NCI-H1930 (cell line): ENCODE data around the gene POFUT2.

Experiments
- DNase-seq, 2 experiments: peaks; one replicate each; lab custom pipeline; 2025; lab: John Stamatoyannopoulos, UW

The POFUT2 gene

DNA sequence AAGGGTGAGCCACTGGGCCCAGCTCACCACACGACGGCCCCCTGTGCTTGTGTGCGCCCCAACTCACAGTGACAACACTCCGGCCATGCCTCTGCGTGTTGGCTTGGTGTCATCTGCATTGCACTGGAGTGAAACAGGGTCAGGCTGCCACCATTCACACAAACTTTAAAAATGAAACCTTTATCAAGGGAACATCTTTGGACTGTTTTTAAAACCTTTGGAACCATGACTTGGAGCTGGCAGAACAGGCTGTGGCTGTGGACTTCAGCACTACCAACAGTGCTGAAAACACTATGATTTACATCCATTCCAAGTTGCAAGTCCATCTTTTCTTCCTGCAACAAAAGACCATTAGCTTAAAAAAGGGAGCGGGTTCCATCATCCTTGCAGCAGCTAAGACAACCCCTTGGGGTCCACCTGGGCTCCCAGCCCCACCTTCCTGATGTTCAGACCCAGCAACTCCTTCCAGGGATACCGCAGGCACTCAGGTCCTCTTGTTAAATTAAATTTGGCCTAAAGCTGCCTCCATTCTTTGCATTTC, 25.6 kb downstream of the POFUT2 start:
- DNase-seq: no peak

DNA sequence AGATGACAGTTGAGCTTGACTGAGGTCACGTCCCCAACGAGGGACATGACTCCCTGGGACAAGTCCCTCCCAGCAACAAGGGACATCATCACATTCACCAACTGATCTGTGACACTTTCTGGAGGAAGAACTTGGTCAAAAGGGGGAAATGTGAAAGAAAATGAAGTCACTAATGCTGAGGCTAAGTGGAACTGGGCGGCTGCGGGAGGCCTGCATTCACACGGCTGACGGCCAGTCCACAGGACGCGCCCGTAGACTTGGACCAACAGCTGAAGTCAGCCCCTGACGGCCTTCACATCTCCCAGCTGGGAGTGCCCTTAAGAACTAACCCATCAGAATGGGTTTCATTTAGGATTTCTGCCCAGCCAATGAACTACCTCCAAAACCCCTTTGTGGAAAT, 26.6 kb downstream of the POFUT2 start:
- DNase-seq: no peak

DNA sequence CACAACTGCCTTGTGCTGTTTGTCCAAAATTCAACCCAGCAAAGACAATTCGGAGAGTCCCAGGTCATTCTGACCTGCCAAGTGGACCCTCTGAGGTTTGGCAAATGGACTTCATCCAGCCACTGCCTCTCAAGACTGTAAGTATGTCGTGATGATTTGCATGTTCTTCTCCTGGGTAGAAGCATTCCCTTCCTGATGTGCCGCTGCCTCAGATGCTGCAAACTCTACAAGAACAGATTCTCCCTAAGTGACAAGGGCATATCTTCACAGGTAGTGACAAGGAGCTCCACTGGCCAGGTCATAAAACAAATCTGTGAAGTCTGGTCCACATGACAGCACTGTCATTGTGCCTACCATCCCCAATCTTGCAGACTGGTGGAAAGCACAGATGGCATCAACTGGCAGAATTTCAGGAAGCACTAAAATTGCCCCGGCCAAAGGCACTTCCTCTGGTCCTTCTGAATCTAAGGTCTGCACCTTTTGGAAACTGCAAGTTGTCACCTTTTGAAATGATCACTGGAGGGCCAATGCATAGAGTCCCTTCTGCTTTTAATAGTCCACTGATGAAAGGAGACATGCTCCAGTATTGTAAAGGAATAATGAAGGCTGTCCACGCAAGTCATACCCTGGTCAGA, 27.4 kb downstream of the POFUT2 start:
- DNase-seq: no peak

DNA sequence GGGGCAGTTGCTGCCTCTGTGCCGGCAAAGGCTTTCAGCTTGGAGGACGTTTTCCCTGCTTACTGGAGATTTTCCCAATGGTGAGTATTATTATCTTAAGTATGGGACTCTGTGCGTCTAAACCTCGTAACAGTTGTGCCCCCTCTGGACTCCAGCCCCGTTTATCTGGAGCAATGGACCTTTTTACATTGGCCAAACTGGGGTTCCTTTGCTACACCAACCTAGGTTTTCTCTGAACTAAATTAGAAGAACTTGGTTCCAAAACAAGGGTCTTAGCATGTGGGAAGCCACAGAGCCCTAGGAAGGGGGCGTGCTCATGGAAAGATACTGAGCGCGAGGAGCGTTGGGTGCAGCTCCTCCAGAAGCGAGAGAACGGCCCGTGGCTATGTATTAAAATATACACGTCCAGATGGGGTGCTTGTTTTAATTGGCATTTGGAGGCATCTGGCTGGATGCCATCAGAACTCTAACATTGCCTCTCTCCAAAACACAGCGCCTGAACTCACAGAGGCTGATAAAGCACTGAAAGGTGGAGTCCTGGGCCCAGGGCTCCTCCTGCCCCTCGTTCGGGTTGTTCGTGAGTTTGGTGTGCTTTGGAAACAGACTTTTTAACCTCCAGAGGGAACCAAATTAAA, 28.4 kb downstream of the POFUT2 start:
- DNase-seq: no peak

DNA sequence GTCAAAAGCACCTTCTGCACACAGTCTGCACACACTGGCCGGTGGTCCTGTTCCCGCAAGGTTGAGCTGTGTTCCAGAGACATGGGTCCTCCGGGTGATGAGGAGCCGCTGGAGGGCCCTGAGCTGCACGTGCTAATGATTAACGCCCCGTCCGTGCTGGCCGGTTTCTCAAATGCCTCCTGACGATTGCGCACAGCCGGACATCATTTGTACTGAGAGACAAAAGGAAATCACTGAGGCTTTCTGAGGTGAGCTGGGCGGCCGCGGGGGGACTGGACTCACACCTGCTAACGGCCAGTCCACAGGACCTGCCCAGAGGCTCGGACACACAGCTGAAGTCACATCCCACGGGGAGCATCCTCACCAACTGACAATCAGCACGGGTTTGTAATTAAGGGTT, 29.2 kb downstream of the POFUT2 start:
- DNase-seq: no peak

DNA sequence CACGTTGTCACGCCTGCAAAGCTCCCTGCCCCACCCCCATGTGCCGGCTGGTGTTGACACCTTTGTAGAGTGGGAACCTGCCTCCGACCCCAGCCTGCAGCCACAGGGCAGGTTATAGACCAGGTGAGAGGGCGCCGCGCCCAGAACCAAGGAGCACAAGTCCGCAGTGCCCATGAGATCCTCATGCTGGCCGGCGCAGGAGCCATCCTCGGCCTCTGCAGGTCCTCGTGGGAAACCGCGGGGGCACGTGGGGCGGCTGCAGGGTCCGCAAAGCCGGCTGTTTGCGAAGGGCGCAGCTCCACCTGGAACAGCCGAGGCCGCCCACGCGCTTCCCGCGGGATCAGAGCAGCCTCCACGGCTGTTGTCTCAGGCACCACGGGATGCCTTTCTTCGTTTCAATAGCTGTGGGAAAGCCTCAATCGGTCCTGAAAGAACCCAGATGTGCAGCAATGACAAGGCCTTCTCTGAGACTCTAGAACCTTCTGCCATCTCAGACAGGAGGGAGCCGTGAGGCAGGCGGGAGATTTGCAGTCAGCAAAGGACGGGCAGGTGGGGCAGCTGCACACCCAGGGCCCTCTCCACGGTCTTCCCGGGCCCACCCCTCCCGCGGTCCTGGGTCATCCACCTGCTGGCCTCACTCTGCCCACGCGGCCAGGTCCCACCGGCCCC, 29.9 kb downstream of the POFUT2 start:
- no peak for DNase-seq

DNA sequence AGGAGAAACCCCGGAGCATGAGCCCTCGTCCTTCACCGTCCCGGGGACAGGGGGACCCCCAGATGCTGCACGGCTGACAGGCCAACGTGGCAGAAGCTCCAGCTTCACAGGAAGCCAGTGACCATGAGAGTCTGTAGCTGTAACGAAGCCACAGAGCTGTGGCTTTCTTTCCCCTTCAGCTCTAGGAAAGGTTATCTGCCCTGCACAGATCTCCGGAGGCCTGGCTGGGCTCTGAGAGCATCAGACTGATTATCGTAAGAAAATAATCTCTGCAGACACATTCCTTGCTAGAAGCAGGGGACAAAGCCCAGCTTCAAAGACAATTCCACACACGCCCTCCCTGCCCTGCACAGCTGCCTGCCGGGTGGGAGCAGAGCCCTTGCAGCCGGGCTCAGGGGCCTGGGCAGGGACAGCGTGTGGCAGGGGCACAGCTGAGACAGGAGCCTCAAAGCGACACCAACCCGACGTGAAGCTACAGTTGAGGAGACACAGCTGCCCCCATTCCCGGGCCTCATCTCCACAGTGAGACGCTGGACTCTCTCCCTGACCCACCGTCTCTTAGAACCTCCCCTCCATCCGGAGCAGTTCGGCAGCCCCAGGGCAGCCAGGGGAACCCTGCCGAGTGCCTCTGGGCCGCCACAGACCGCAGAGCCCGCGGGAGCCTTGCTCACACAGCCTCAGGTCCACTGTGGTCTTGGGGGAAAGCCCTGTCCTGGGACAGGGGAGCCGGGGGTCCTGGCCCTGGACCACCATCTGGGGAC, 30.6 kb downstream of the POFUT2 start:
- no peak for DNase-seq

DNA sequence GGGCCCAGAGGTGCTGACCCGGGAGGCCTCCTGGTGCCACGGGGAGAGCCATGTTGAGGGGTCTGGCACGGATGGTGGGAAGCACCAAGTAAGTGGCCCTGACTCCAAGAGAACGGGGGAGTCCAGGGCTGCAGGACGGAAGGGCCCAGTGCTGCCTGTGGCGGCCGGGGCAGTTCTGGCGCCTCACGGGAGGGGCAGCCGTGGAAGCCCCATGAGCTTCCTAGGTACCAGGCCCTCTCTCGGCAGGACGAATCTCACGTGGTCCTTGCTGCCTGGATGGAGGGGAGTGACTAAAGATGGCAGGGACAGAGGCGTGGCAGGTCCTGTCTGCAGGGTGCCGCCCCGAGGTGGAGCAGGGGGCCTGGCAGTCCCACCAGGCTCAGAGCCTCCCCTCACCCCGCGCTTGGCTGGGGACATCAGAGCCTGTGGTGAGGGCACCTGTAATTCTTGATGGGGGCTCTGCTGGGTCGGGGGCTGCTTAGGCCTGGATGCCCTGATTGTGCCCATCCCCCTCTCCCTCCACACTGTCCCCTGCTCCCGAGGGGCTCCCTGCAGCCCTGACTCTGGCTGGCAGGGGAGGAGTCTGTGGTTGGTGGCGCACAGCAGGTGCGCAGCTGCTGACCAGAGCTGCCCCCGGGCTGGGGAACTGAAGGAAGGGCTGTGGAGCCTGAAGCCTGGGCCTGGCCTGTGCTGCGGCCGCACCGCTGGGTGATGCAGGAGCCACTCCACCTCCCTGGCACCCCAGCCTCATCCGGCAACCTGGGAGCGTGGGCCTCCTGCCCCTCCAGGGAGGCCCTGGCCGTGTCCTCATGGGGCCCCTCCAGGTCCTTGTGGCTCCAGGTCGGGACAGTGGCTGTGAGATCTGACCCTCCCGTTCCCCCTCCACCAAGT, 31.4 kb downstream of the POFUT2 start:
- DNase-seq: no peak

DNA sequence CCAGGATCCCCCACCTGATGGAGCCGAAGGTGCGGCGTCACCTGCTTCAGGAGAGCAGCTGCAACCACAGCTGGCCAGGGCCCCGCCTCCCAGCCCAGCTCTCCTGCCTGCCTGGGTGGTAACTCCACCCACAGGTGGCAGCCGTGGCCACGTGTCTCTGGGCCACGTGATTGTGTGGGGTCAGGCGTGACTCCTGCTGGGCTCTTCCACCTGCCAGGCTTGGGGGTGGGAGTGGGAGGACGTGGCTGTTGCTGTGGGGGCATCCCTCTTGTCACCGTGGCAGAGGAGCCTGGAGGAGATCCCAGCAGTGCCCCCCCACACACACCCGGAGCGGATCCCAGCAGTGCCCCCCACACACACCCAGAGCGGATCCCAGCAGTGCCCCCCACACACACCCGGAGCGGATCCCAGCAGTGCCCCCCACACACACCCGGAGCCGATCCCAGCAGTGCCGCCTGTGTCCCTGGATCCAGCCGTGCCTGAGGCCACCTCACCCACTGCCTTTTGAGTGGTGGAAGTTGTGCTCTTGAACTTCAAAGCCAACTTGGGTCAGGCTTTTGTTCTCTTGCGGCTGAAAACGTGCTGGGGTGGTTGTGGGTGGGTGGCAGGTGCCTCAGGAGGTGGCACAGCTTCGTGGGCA, 32.2 kb downstream of the POFUT2 start:
- DNase-seq: no peak

DNA sequence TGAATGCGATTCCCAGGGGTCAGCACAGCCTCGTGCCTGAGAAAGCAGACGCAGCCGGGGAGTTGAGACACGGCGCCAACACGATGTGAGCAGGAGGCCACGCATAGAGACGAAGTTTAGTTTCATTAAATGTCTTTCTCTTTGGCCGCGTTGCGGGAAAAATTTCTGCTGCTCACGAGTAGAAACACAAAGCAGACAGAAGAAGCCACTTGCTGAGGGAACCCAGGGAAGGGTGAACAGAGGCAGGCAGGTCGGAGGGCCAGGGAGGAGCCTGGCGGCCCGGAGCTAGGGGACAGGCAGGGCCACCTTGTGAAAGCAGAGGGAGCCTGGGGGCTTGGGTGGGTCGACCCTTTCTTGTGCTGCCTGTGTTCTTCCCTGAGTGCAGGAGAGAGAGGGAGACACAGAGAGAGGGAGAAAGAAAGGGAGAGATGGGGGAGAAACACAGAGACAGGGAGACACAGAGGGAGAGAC, 33.2 kb downstream of the POFUT2 start:
- no peak for DNase-seq

DNA sequence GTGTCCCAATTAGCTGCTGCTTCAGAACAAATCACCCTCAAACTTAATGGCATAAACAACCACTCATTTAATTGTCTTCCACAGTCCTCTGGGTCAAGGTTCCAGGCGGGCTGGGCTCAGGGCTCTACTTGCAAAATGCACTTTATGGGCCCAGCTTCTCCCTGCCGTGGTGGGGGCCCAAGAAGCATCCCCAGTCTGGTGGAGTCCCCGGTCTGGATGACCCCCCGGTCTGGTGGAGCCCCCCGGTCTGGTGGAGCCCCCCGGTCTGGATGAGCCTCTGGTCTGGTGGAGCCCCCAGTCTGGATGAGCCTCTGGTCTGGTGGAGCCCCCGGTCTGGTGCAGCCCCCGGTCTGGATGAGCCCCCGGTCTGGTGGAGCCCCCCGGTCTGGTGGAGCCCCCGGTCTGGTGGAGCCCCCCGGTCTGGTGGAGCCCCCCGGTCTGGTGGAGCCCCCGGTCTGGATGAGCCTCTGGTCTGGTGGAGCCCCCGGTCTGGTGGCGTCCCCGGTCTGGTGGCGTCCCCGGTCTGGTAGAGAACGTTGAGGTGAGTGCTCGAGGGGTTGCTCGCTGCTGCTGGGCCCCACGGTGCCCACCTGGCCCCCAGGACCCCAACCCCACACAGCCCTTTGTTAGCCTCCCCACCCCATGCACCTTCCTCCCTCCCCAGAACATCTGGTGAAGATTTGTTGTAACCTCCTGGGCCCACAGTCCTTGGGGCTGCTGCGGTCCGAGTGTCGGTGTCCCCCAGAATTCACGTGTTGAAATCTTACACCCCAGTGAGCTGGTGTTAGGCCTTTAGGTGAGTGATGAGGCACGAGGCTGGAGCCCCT, 33.8 kb downstream of the POFUT2 start:
- no peak for DNase-seq

DNA sequence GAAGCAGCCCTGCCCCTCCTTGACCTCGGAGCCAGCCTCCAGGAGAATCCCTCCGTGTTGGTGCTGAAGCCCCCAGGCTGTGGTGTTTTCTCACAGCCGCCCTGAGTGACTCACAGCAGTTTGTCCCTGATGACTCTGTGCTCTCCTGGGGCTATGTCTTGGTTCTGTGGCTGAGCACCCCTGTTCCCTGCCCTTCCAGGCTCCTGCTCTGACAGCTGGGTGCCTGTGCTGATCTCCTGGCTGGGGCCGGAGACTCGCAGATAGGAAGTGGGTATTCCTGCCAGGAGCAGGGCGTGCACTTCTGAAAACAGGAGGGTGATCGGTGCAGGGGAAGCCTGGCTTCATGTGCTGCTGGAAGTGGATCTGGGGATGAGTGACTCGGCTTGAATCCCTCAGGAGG, 34.5 kb downstream of the POFUT2 start:
- no peak for DNase-seq

DNA sequence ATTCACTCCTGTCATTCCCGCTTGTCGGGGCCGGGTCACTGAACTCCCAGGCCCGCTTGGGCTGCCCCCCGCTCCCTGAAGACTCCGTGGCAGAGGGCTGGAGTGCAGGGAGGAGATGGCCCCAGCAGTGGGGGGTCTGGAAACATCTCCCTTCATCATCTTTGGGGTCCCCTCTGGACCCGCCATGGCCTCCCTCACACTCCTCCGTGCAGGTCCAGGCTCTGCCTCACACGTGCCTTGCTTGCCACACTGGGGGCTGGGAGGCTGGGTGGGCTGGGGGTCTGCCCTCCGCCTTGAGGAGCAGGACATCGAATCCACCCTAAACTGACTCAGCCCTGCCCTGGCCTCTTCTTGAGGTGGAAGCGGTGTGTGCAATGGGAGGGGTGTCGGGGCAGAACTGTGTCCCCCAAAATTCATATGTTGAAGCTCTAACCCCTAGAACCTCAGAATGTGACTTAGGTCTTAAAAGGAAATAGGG, 35.2 kb downstream of the POFUT2 start:
- no peak for DNase-seq

DNA sequence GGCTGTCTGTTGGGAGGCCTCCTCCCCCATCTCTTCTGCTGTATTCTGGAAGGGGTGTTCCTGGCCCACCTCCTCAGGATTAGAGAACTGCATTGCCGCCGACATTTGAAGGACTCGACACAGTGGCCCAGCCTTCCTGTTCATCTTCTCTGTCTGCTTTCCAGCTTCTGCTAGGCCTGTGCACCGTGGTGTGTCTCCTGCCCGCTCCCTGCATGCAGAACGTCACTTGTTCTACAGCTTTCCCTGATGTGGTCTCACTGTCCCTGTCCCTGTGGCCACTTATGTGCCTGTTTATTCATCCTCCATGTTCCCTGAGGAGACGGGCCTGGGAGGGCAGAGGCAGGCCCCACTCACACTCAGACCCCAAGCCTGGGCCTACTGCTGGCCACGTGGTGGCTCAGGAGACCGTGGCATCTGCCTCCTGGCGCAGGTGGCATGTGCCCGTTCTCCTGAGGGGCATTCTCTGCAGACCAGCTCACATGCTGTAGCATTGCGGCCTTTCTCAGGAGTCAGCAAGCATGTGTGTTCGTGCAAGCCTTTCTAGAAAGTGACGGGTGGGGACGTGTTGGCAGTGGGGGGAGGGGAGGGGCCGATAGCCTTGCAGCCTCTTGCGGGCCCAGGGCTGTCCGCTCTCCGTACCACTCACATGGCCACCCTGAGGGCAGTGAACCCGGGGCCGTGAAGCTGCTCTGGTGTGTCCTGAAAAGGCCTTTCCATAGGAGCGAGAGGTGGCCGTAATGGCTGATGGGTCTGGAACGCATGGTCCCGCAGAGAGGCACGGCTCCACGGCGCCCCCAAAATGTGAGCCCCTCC, 35.9 kb downstream of the POFUT2 start:
- no peak for DNase-seq

DNA sequence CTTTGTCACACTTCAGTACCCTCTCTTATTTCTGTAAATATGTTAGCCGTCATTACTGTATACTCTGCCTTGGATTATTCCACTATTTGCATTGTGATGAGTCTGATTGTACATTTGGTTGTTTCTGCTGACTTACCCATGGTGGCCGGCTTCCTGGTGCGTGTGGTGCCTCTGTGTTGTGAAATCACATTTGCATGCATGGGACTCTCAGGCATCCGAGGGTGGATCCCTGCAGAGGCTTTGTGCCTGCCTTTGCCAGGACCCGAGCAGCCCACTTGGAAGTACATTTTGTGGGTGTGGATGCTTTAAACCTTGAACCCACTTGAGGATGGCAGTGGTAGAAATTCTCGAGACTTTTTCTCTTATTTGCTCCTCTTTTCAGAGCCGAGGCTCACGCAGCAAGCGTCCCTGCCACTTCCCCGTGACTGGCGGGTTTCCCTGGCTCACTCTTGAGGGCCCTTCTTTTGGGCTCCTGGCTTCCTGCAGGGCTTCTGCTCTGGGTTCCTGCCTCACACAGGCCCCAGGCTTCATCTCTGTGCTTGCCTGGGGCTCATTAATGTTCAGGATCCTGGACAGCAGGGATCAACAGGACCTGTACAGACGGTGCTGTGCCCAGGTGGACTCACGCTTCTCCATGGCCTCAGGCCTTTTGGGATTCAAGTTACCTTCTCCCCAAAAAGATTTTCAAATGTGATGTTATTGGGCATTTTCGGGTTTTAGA, 36.6 kb downstream of the POFUT2 start:
- no peak for DNase-seq

DNA sequence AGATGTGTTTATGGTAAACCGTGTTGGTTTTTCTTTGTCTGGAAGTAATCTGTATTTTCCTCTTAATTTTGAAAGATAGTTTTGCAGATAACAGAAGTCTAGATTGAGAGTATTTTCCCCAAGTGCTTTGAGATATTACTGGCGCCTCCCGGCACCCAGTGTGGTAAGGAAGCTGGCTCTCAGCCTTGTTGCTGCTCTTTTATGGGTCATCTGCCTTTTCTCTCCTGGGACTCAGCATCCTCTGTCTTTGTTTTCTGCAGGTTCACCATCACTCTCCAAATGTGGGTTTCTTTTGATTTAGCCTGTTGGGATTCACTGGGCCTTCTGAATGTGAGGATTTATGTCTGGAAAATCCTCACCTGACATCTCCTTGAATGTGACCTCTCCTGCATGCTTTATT, 37.4 kb downstream of the POFUT2 start:
- DNase-seq: no peak

DNA sequence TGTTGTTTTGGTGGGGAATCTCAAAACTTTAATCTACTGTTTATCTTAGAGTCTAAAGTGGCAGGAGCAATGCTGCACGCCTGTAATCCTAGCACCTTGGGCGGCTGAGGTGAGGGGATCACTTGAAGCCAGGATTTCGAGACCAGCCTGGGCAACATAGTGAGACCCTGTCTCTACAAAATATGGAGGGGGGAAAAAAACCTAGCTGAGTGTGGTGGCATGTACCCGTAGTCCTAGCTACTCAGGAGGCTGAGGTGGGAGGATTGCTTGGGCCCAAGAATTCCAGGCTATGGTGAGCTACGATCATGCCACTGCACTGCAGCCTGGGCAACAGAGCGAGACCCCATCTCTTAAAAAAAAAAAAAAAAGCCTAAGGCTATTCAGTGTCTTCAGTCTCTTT, 38.1 kb downstream of the POFUT2 start:
- DNase-seq: no peak

DNA sequence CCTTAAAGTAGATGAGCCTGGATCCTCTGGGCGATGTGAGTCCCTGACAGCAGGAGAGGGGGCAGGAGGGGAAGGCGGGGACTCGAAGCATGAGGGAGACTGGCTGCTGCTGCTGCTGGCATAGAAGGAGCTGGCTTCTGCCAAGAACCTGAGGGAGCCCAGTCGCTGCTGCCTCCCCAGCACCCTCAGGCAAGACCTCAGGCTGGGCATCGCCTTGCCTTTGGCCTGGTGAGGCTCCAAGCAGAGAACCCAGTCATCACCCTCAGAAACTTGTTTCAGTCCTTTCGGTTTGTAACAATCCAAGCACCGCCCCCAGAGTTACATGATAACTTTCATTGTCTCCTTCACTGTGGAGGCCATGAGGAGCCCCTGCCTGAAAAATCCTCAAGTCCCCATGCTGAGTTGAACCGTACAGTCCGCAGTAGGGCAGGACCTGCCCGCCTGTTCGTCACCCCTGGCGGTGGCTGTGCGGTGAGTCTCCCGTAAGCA, 38.8 kb downstream of the POFUT2 start:
- DNase-seq: no peak
